ENCODE results near the gene PANX2.

PANX2 gene

GRCh38 chr22:50185375-50186087 lies 15.0 kb downstream of the PANX2 start, which contains the start of gene TRABD:
TSS of gene TRABD (plus strand) at chr22:50185913. CDS start at chr22:50193061, 7,148 bp downstream.
- DNase-seq = peak; percentile 85 to 86

DNA sequence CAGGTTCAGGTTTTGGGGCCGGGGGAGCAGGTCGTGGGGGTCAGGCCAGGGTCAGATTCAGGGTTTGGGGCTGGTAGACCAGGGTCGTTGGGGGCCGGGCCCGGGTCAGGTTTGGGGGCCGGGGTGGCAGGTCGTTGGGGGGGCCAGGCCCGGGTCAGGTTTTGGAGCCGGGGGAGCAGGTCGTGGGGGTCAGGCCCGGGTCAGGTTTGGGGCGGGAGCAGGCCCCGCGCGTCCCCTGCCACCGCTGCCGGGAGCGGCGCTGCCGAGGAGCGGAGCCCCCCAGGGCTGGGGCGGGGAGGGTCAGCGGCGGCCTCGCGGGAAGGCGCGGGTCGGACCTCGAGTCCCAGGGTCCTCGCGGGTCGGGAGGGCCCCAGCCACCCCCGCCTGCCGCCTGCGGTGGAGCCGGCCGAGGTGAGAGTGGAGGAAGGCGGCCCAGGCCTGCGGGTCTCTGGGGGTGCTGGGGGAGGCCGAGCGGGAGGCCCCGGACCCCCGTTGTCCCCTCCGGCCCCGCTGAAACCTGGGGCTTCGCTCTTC lies 15.7 kb downstream of the PANX2 start:
- DNase-seq = no peak

- DNase-seq = no peak
These were observed 16.4 kb downstream of the PANX2 start for GRCh38 chr22:50186761-50187523.

GRCh38 chr22:50188356-50188755 lies 17.8 kb downstream of the PANX2 start:
- DNase-seq = no peak

- no peak for DNase-seq
These were observed 18.8 kb downstream of the PANX2 start for GRCh38 chr22:50189184-50189848.

DNA sequence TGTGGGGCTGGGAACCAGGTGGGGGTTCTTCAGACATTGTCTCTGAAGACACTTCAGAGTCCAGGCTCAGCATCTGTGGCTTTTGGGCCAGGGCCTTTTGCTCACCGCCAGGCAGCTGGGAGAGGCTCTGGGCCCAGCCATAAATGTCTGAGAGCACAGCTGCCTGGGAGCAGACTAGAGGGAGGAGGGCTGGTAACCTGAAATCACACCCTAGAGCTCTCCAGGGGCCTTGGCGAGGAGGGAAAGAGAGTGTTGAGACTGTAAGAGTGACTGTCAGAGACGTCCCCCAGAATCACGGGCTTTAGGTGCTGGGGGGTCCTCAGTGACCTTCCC lies 19.3 kb downstream of the PANX2 start:
- no peak for DNase-seq

- peak; percentile 77 to 80 for DNase-seq
These were observed 19.8 kb downstream of the PANX2 start for GRCh38 chr22:50190182-50190940.

GRCh38 chr22:50190941-50191741 lies 20.6 kb downstream of the PANX2 start:
- DNase-seq = peak; percentile 68 to 73

DNA sequence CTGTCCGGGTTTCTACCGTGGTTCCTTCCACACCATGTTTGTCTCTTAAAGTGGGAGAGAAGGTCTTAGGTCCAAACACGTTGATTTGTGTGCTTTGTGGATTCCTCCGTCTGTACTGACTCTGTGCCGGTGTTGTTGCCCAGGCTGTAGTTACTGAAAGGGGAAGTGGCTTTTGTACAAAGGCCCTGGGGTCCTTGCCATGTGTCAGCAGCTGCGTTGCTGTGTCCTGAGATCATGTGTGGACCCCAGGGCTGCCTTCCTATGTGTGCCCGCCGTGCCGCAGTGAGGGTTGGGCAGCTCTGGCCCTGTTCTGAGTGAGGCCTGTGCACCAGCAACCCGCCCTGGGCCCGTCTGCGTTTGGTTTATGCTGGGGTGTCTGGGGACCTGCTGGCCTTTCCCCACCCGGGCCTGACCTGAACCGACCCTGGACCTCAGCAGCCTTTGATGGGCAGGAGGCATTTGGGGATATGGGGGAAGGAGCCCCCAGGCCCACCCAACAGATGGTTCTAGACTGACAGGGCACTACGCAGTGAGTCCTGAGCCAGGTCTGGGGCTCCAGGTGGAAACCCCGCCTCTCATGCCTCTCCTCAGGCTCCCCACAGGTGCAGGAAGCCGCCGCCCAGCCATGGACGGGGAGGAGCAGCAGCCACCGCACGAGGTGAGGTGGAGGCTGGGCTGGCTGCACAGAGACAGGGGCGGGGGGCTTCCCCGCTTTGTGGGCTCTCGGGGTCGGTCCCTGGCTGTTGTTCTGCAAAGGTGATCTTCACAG lies 22.1 kb downstream of the PANX2 start:
- DNase-seq = peak in 1 of 2 experiments; percentile 36

DNA sequence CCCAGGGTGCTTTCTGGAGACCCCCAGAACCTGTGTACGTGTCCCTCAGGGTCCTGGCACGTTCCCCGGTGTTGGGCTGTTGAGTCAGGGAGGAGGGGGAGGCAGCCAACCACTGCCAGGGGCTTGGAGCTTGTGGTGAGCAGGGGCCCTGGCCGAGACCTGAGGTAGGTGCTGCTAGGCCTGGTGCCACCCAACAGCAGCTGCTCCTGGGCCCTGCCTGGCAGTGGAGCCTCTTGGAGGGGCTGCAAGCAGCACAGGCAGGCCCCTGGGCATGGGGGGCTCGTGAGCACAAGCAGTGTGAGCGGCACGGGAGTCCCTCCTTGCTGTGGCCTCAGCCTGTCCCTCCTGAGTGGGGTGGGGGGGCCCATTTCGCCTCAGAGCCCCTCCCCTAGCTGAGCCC lies 23.1 kb downstream of the PANX2 start:
- no peak for DNase-seq

DNA sequence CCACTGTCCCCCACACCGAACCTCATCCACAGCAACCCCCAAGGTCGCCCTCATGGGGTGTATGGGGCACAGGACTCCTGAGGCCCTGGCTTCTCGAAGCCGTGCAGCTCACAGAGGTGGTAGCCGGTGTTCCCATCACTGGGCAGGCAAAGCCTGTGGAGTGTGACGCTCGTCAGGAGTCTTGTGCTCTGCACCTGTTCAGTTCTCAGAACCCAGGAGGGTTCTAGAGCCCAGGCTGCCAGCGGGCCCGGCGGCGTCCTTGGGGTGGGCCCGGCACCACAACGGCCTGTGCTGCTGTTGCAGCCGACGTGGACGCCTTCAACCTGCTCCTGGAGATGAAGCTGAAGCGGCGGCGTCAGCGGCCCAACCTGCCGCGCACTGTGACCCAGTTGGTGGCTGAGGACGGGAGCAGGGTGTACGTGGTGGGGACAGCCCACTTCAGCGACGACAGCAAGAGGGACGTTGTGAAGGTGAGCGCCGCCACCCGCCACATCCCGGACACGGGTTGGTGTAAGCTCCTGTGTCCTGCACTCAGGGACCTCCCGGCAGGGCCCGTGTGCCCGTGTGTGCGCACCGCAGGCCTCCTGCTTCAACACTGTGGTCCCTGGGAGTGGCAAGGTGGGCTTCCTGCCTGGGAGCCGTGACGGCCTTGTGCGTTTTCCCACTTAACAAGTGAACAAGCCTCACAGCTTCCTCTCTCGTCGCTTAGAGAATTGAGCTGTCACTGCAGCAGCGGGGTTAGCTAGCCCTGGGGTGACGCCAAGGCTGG lies 23.7 kb downstream of the PANX2 start:
- DNase-seq = no peak

- DNase-seq = no peak
These were observed 25.7 kb downstream of the PANX2 start for GRCh38 chr22:50196256-50196655.

DNA sequence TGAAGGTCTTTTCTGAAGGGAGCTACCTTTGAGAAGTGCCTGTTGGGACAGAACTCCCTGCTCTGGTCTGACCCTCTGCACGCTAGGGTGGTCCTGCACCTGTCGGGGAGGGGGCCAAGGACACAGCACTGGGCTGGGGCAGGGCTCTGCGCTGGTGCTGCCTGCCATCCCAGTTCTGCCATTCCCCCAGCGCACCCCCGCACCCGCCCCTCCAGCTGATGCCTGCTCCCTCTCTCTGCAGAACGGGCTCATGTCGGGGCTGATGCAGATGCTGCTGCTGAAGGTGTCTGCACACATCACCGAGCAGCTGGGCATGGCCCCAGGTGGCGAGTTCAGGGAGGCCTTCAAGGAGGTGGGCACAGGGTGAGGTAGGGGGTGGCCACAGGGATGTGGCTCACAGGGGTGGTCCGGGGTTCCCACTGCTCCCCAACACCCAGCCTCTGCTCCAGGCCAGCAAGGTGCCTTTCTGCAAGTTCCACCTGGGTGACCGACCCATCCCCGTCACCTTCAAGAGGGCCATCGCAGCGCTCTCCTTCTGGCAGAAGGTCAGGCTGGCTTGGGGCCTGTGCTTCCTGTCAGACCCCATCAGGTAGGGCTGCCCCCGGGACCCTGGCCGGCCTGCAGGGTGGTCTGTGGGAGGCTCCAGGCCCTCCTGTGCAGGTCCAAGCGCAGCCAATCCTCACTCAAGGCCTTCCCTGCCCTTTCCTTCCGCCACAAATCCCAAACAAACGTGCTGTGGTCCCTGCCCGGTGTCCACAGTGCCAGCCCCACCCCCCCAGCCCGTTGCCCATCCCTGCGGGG lies 26.7 kb downstream of the PANX2 start:
- no peak for DNase-seq

- DNase-seq = no peak
These were observed 27.5 kb downstream of the PANX2 start for GRCh38 chr22:50197856-50198623.

GRCh38 chr22:50198624-50199017 lies 28.1 kb downstream of the PANX2 start:
- no peak for DNase-seq

GRCh38 chr22:50199251-50199721 lies 28.8 kb downstream of the PANX2 start:
- DNase-seq = no peak

- peak in 1 of 2 experiments; percentile 34 for DNase-seq
These were observed 29.4 kb downstream of the PANX2 start for GRCh38 chr22:50199829-50200460.
